ENCODE measurements around the gene SLC5A5.
"Not testable (repeated sequence)": the region's sequence is repeated elsewhere in the genome, so short reads cannot be mapped to it uniquely, and the experiment has no call there.

Gene SLC5A5

GRCh38 chr19:17915940-17916593, 44.3 kb downstream of the SLC5A5 start:
- no peak for FAIRE-seq
- DNase-seq (ENCODE audit: insufficient read length, low spot score) = no peak

- not testable (repeated sequence) for FAIRE-seq; DNase-seq (ENCODE audit: insufficient read length, low spot score)
Observed at GRCh38 chr19:17918151-17918550, 46.4 kb downstream of the SLC5A5 start.

- FAIRE-seq; DNase-seq (ENCODE audit: insufficient read length, low spot score): not testable (repeated sequence)
Observed at GRCh38 chr19:17919122-17919521, 47.4 kb downstream of the SLC5A5 start.

GRCh38 chr19:17920527-17920926, 48.8 kb downstream of the SLC5A5 start:
- no peak for FAIRE-seq

GRCh38 chr19:17922138-17922537, 50.4 kb downstream of the SLC5A5 start:
- DNase-seq (ENCODE audit: insufficient read length, low spot score) (no peak), FAIRE-seq (no peak)

More at GRCh38 chr19:17920527-17920926, 48.8 kb downstream of the SLC5A5 start:
- no peak for DNase-seq (ENCODE audit: insufficient read length, low spot score)

GRCh38 chr19:17926044-17926443, 54.3 kb downstream of the SLC5A5 start:
- DNase-seq (ENCODE audit: insufficient read length, low spot score) (no peak), FAIRE-seq (no peak)

GRCh38 chr19:17929056-17929455, 57.3 kb downstream of the SLC5A5 start:
- peak; percentile 71 for FAIRE-seq
- DNase-seq (ENCODE audit: insufficient read length, low spot score) = no peak

GRCh38 chr19:17931532-17932191, 59.9 kb downstream of the SLC5A5 start:
- DNase-seq (ENCODE audit: insufficient read length, low spot score) = no peak
- no peak for FAIRE-seq

GRCh38 chr19:17932485-17933338, 61.0 kb downstream of the SLC5A5 start, which contains the start of gene CCDC124:
Gene CCDC124, plus strand, starts transcription at chr19:17933015. Its CDS starts 3,406 bp downstream, at chr19:17936421.
- DNase-seq (ENCODE audit: insufficient read length, low spot score) = peak; percentile 88
- FAIRE-seq = peak; percentile 91

- no peak for FAIRE-seq
- no peak for DNase-seq (ENCODE audit: insufficient read length, low spot score)
Observed at GRCh38 chr19:17933414-17934129, 61.8 kb downstream of the SLC5A5 start.

- no peak for FAIRE-seq
- DNase-seq (ENCODE audit: insufficient read length, low spot score) = no peak
Observed at GRCh38 chr19:17936379-17936778, 64.6 kb downstream of the SLC5A5 start.

- no peak for DNase-seq (ENCODE audit: insufficient read length, low spot score)
- no peak for FAIRE-seq
Observed at GRCh38 chr19:17937371-17937900, 65.7 kb downstream of the SLC5A5 start.

- DNase-seq (ENCODE audit: insufficient read length, low spot score) = peak; percentile 94
- FAIRE-seq = peak; percentile 96
Observed at GRCh38 chr19:17938092-17938845, 66.5 kb downstream of the SLC5A5 start.

- DNase-seq (ENCODE audit: insufficient read length, low spot score) (no peak), FAIRE-seq (no peak)
Observed at GRCh38 chr19:17942181-17942580, 70.4 kb downstream of the SLC5A5 start.

GRCh38 chr19:17942582-17943273, 71.0 kb downstream of the SLC5A5 start:
- FAIRE-seq = no peak
- no peak for DNase-seq (ENCODE audit: insufficient read length, low spot score)

- DNase-seq (ENCODE audit: insufficient read length, low spot score) (no peak), FAIRE-seq (no peak)
Observed at GRCh38 chr19:17943274-17944221, 71.8 kb downstream of the SLC5A5 start.

GRCh38 chr19:17944301-17944700, 72.6 kb downstream of the SLC5A5 start:
- no peak for DNase-seq (ENCODE audit: insufficient read length, low spot score)
- no peak for FAIRE-seq

Data from GM19239 (cell line).